Spleen (tissue), 11 donors: ENCODE data around the gene EFEMP2. TPM values are rescaled to one million over a fixed set of nuclear protein-coding genes. Genes with fewer than 3 reads are reported as not detected.
"Not testable (repeated sequence)": the region's sequence is repeated elsewhere in the genome, so short reads cannot be mapped to it uniquely, and the experiment has no call there.

Experiments used
- DNase-seq: peaks from one replicate; pipeline ENCODE4 v3.0.0-alpha.2; 2020
- H3K27ac ChIP-seq, 8 donors: fragments of 200-600 bp; sonication (generic) in 7 of 8; 1 replicate in 4 of 8; 2 replicates in 4 of 8; pipeline versions ENCODE4 v1.5.0 to v1.8.0; 2016 to 2021; ENCODE audit warnings: inconsistent platforms in 4 of 8, mild to moderate bottlenecking in 4 of 8, moderate library complexity in 1 of 8
- H3K27me3 ChIP-seq, 7 donors: fragments of 200-600 bp; sonication (generic) in 6 of 7; replicated peaks in 1 of 7; 1 replicate in 4 of 7; 2 replicates in 3 of 7; pipeline versions ENCODE4 v1.5.0 to v1.8.0; 2016 to 2021; ENCODE audit warnings: inconsistent platforms in 3 of 7, mild to moderate bottlenecking in 1 of 7
- H3K36me3 ChIP-seq, 6 donors: fragments of 200-600 bp; sonication (generic) in 5 of 6; 1 replicate in 4 of 6; 2 replicates in 2 of 6; pipeline versions ENCODE4 v1.5.0 to v1.8.0; 2016 to 2021; ENCODE audit warnings: inconsistent platforms in 2 of 6
- H3K4me1 ChIP-seq, 6 donors: fragments of 200-600 bp; sonication (generic) in 5 of 6; 1 replicate in 3 of 6; 2 replicates in 3 of 6; pipeline versions ENCODE4 v1.5.0 to v1.8.0; 2016 to 2021; ENCODE audit warnings: inconsistent platforms in 3 of 6
- H3K4me3 ChIP-seq, 8 donors: fragments of 200-600 bp; sonication (generic) in 7 of 8; 1 replicate in 4 of 8; 2 replicates in 4 of 8; pipeline versions ENCODE4 v1.5.0 to v1.8.0; 2016 to 2021; ENCODE audit warnings: inconsistent platforms in 4 of 8, mild to moderate bottlenecking in 4 of 8, moderate library complexity in 2 of 8
- H3K9me3 ChIP-seq, 8 donors: fragments of 200-600 bp; sonication (generic) in 7 of 8; 1 replicate in 4 of 8; 2 replicates in 4 of 8; pipeline versions ENCODE4 v1.5.0 to v1.8.0; 2016 to 2021; ENCODE audit warnings: inconsistent platforms in 4 of 8
- POLR2A ChIP-seq, 3 donors: fragments of 450-650 bp; IDR thresholded peaks; one replicate each; pipeline ENCODE4 v1.5.1; 2017; ENCODE audit warnings: antibody characterized with exemption in 3 of 3, mild to moderate bottlenecking in 1 of 3
- POLR2AphosphoS5 ChIP-seq, 3 donors: sonication (generic); formaldehyde crosslinking; IDR thresholded peaks; one replicate each; pipeline ENCODE4 v1.5.1; 2017; ENCODE audit warnings: antibody characterized with exemption in 3 of 3
- WGBS, 5 donors: extraction: QIAGEN DNeasy Blood & Tissue Kit in 3 of 5; methylation state at CpG; one replicate each; pipeline versions ENCODE4 v1.1.5 to v1.1.7; 2013 to 2018; 5-methylcytosine and 5-hydroxymethylcytosine counted together
- intact Hi-C: fragments of 100-400 bp; cut with DNase I; formaldehyde crosslinking; loops from one replicate; pipeline ENCODE4 v1.15.0; 2023; ENCODE audit warnings: low total_unique reads
- polyA plus RNA-seq, 3 donors: library from polyadenylated mRNA; stranded (reverse); fragments of 200-250 nt; gene quantifications; one replicate each; pipeline ENCODE4 v1.2.1, GENCODE V29; 2013
- total RNA-seq, 7 donors: library from RNA; depleted of rRNA in 3 of 7; stranded (reverse); fragments of >200 nt in 3 of 7; fragmentation: NEBNext Ultra II Directional in 4 of 7; extraction: Animal tissue kit (Norgen Biotek cat#: 25700) in 4 of 7; gene quantifications; one replicate each; pipeline versions ENCODE4 v1.1.0 to v1.2.1, GENCODE V29; 2016 to 2021
- TF ChIP-seq, protein P1 (sequence below), 11 experiments: fragments of 200-600 bp in 7 of 11; fragments of 450-650 bp in 4 of 11; sonication (generic) in 4 of 11; IDR thresholded peaks in 8 of 11; conservative IDR thresholded peaks in 3 of 11; 1 replicate in 7 of 11; 2 replicates in 4 of 11; pipeline versions ENCODE4 v1.4.0 to v1.8.0; 2016 to 2021; ENCODE audit warnings: antibody characterized with exemption in 11 of 11, inconsistent platforms in 4 of 11, mild to moderate bottlenecking in 1 of 11
- donor health status: healthy with polysubstance abuse.
- donor health status: DM: no; HTN: no; CAD: no; lungs with moderate emphysema.
- donor health status: DM: no; HTN: no; CAD: no.
- donor health status: Bipolar disorder and iron deficiency.
- donor health status: healthy.
- donor health status: DM: no; HTN: no; CAD: no.
- donor health status: DM: yes; HTN: yes; CAD: no.

Gene EFEMP2
- total and polyA plus RNA-seq, 10 donors, result 21.0 to 53.5 (median 38.2) TPM

DNA sequence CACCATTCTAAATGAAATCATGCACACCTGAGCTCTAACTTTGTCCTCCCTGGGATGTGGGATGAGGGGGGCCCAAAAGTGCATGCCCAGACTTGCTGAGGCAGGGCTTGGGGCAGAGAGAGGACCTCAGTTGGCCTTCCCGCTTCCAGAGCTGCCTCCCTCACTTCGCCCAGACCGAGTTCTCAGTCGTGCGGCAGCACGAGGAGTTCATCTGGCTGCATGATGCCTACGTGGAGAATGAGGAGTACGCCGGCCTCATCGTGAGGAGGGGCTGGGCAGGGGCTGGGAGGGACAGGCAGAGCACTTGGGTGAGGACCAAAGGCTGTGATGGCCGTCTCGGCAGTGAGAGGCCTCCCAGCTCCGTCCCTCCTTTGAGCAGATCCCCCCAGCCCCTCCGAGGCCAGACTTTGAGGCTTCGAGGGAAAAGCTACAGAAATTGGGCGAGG is 22.8 kb downstream of the EFEMP2 start:
- 65 to 81% (median 76%) methylated on average over 15 to 16 of the region's 16 CpGs for WGBS, 5 donors

DNA sequence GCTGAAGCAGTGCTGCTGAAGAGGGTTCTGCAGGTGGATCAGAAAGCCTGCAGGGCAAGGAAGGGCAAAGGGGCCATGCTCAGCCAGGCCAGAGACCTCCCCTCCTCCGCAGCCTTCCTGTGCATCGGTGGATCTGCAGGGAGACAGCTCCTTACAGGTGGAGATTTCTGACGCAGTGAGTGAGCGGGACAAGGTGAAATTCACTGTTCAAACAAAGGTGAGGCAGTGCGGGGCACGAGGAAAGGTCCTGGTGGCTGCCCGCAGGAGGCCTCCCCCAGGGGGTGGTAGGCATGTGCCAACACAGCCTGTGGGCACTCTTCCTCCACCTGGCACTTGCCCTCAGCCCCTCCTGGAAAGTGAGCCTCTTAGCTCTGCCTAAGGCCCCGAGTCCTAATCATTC is 23.2 kb downstream of the EFEMP2 start:
- no peak overlapping the region for H3K4me3 ChIP-seq
- no peaks in the 10 kb centered on the region for H3K27me3 ChIP-seq
- intact Hi-C loops, result no loop called here
- H3K27ac ChIP-seq, result no peak overlapping the region
- H3K9me3 ChIP-seq, result peaks cover 0 to 10% (median 7%) of the 10 kb centered on the region in 8 donors
- DNase-seq, result no peak
- peaks cover 7 to 41% (median 38%) of the 10 kb centered on the region in 6 donors for H3K36me3 ChIP-seq
- H3K4me1 ChIP-seq, result peaks cover 3 to 27% (median 12%) of the 10 kb centered on the region in 6 donors
- TF ChIP-seq, protein P1, sequence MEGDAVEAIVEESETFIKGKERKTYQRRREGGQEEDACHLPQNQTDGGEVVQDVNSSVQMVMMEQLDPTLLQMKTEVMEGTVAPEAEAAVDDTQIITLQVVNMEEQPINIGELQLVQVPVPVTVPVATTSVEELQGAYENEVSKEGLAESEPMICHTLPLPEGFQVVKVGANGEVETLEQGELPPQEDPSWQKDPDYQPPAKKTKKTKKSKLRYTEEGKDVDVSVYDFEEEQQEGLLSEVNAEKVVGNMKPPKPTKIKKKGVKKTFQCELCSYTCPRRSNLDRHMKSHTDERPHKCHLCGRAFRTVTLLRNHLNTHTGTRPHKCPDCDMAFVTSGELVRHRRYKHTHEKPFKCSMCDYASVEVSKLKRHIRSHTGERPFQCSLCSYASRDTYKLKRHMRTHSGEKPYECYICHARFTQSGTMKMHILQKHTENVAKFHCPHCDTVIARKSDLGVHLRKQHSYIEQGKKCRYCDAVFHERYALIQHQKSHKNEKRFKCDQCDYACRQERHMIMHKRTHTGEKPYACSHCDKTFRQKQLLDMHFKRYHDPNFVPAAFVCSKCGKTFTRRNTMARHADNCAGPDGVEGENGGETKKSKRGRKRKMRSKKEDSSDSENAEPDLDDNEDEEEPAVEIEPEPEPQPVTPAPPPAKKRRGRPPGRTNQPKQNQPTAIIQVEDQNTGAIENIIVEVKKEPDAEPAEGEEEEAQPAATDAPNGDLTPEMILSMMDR (IDR thresholded peaks at IDR 0.05 in 8 of 11, conservative IDR thresholded peaks at IDR 0.05 in 3 of 11), result no peak
- peak in 1 of 3 donors; percentile 1 for TF ChIP-seq POLR2AphosphoS5 (IDR thresholded peaks at IDR 0.05)
- 75 to 89% (median 84%) methylated on average over 8 of the region's 8 CpGs for WGBS, 5 donors

More for the DNA sequence above, 22.8 kb downstream of the EFEMP2 start:
- no peak for DNase-seq
- H3K36me3 ChIP-seq, result peaks cover 7 to 46% (median 42%) of the 10 kb centered on the region in 6 donors
- peaks cover 0 to 10% (median 7%) of the 10 kb centered on the region in 8 donors for H3K9me3 ChIP-seq
- no peaks in the 10 kb centered on the region for H3K27me3 ChIP-seq
- no peak overlapping the region for H3K27ac ChIP-seq
- intact Hi-C loops, result no loop called here
- H3K4me1 ChIP-seq, result peaks cover 6 to 31% (median 16%) of the 10 kb centered on the region in 6 donors
- no peak for TF ChIP-seq POLR2A (IDR thresholded peaks at IDR 0.05)
- TF ChIP-seq POLR2AphosphoS5 (IDR thresholded peaks at IDR 0.05), result peak in 1 of 3 donors; percentile 39
- no peak overlapping the region for H3K4me3 ChIP-seq

DNA sequence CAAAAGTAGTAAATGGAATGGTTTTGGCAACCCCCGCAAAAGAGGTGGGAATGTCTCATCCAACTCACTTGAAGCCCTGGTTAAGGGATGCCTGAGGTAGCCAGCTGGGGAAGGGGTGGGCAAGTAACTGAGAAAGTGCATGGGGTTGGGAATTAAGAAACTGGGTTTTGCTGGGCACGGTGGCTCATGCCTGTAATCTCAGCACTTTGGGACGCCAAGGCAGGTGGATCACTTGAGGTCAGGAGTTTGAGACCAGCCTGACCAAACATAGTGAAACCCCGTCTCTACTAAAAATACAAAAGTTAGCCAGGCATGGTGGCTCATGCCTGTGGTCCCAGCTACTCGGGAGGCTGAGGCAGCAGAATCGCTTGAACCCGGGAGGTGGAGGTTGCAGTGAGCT is 23.9 kb downstream of the EFEMP2 start:
- DNase-seq, intact Hi-C loops, H3K27ac ChIP-seq, H3K4me3 ChIP-seq, H3K27me3 ChIP-seq: not testable (repeated sequence)
- Histone ChIP-seq H3K36me3 (peaks cover 3 to 35% (median 31%) of the 10 kb centered on the region in 6 donors), H3K9me3 (peaks cover 0 to 10% (median 7%) of the 10 kb centered on the region in 8 donors), H3K4me1 (peaks cover 0 to 20% (median 6%) of the 10 kb centered on the region in 6 donors)
- 51 to 78% (median 72%) methylated on average over 7 of the region's 7 CpGs for WGBS, 5 donors

GRCh38 chr11:65847746-65848145 is 24.9 kb downstream of the EFEMP2 start:
- Histone ChIP-seq H3K9me3 (peaks cover 0 to 10% (median 7%) of the 10 kb centered on the region in 8 donors), H3K27me3 (no peaks in the 10 kb centered on the region), H3K36me3 (peaks cover 3 to 25% (median 21%) of the 10 kb centered on the region in 6 donors), H3K4me3 (no peak overlapping the region), H3K4me1 (peaks cover 0 to 11% (median 1%) of the 10 kb centered on the region in 6 donors), H3K27ac (no peak overlapping the region)
- DNase-seq, result no peak
- 74 to 87% (median 82%) methylated on average over 3 of the region's 3 CpGs for whole genome bisulfite sequencing, 5 donors
- intact Hi-C loops, result no loop called here
- TF ChIP-seq, protein P1 (IDR thresholded peaks at IDR 0.05 in 8 of 11, conservative IDR thresholded peaks at IDR 0.05 in 3 of 11), result no peak
- no peak for TF ChIP-seq POLR2A (IDR thresholded peaks at IDR 0.05)
- TF ChIP-seq POLR2AphosphoS5 (IDR thresholded peaks at IDR 0.05), result no peak

DNA sequence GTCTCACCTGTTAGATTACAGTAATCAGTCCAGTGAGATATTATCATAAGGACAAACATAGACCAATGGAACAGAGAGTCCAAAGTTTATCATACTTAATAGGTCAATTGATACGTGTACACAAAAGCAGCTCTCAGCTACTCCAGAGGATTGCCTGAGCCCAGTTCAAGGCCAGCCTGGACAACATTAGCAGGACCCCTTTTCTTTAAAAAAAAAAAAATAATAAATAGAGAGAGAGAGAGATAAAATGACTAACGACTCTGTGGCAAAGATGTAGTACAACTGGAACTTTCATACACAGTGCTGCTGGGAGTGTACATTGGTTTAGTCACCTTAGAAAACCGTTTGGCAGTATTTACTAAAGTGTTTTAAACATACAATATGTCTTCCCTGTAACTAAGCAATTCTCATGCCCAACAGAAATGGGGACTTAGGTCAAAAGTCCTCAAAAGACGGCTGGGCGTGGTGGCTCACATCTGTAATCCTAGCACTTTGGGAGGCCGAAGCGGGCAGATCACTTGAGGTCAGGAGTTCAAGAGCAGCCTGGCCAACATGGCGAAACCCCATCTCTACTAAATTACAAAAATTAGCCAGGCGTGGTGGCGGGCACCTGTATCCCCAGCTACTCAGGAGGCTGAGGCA is 28.2 kb downstream of the EFEMP2 start:
- no peak overlapping the region for H3K27ac ChIP-seq
- no peaks in the 10 kb centered on the region for H3K4me1 ChIP-seq
- no peaks in the 10 kb centered on the region for H3K27me3 ChIP-seq
- no peaks in the 10 kb centered on the region for H3K36me3 ChIP-seq
- 86 to 93% (median 89%) methylated on average over 10 of the region's 10 CpGs for WGBS, 5 donors
- H3K4me3 ChIP-seq, result no peak overlapping the region
- intact Hi-C loops, result no loop called here
- H3K9me3 ChIP-seq, result no peaks in the 10 kb centered on the region
- DNase-seq, result no peak
- TF ChIP-seq, protein P1 (IDR thresholded peaks at IDR 0.05 in 8 of 11, conservative IDR thresholded peaks at IDR 0.05 in 3 of 11), result no peak
- no peak for TF ChIP-seq POLR2A (IDR thresholded peaks at IDR 0.05)
- TF ChIP-seq POLR2AphosphoS5 (IDR thresholded peaks at IDR 0.05), result no peak
